ENCODE measurements around the gene SPATA2L. TPM values are rescaled to one million over a fixed set of nuclear protein-coding genes. Genes with fewer than 3 reads are reported as not detected.

The SPATA2L gene
- total and polyA plus RNA-seq, 2 of the 13 experiments (the other 11 are each of a cell fraction or from before 2014, with no cell fraction given), result 9.1 to 20.7 TPM

DNA sequence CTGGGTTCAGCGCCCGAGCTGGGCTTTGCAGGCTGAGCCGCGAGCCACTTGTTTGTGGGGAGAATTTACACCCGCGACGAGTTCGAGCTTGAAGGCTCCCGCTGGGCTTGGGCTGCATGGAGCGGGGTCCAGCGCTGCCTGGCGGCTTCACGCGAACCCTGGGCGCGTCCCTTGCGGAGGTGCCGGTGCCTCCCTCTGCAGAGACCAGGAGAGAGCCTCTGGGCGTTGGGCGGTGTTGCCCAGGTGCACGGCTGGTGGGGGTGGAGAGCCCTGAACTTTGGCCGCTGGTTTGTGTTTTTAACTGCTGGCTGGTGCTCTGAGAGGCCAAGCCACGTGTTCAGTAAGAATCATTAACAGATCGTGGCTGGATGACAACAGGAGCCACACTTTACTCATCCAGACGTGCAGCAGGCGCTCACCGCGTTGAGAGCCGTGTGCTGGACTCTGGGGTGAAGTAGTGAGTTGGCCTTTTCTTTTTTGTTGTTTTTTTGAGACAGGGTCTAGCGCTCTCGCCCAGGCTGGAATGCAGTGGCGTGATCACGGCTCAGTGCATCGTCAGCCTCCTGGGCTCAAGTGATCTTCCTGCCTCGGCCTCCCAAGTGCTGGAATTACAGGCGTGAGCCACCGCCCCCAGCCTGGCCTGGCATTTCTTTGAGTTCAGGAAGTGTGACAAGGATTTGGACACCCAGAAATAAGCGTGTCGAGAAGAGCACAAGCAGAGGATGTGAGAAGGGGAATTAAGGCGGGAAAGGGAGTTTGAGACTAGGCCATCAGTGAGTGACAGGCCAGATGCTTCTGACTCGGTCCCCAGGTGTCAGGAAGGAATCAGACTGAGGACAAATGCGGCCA lies 14.2 kb downstream of the SPATA2L start (continued):
- TF ChIP-seq, protein P1, sequence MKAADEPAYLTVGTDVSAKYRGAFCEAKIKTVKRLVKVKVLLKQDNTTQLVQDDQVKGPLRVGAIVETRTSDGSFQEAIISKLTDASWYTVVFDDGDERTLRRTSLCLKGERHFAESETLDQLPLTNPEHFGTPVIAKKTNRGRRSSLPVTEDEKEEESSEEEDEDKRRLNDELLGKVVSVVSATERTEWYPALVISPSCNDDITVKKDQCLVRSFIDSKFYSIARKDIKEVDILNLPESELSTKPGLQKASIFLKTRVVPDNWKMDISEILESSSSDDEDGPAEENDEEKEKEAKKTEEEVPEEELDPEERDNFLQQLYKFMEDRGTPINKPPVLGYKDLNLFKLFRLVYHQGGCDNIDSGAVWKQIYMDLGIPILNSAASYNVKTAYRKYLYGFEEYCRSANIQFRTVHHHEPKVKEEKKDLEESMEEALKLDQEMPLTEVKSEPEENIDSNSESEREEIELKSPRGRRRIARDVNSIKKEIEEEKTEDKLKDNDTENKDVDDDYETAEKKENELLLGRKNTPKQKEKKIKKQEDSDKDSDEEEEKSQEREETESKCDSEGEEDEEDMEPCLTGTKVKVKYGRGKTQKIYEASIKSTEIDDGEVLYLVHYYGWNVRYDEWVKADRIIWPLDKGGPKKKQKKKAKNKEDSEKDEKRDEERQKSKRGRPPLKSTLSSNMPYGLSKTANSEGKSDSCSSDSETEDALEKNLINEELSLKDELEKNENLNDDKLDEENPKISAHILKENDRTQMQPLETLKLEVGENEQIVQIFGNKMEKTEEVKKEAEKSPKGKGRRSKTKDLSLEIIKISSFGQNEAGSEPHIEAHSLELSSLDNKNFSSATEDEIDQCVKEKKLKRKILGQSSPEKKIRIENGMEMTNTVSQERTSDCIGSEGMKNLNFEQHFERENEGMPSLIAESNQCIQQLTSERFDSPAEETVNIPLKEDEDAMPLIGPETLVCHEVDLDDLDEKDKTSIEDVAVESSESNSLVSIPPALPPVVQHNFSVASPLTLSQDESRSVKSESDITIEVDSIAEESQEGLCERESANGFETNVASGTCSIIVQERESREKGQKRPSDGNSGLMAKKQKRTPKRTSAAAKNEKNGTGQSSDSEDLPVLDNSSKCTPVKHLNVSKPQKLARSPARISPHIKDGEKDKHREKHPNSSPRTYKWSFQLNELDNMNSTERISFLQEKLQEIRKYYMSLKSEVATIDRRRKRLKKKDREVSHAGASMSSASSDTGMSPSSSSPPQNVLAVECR (CRISPR knock-in tag; IDR thresholded peaks at IDR 0.05; ENCODE audit: borderline replicate concordance), result peak; percentile 97
- TF ChIP-seq ZNF33B (CRISPR knock-in tag; IDR thresholded peaks at IDR 0.05), result peak; percentile 97
- TF ChIP-seq, protein P2, sequence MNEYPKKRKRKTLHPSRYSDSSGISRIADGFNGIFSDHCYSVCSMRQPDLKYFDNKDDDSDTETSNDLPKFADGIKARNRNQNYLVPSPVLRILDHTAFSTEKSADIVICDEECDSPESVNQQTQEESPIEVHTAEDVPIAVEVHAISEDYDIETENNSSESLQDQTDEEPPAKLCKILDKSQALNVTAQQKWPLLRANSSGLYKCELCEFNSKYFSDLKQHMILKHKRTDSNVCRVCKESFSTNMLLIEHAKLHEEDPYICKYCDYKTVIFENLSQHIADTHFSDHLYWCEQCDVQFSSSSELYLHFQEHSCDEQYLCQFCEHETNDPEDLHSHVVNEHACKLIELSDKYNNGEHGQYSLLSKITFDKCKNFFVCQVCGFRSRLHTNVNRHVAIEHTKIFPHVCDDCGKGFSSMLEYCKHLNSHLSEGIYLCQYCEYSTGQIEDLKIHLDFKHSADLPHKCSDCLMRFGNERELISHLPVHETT (CRISPR knock-in tag; conservative IDR thresholded peaks at IDR 0.05), result peak; percentile 83; the same call in 1 of the 2 replicates
- TF ChIP-seq, protein P3, sequence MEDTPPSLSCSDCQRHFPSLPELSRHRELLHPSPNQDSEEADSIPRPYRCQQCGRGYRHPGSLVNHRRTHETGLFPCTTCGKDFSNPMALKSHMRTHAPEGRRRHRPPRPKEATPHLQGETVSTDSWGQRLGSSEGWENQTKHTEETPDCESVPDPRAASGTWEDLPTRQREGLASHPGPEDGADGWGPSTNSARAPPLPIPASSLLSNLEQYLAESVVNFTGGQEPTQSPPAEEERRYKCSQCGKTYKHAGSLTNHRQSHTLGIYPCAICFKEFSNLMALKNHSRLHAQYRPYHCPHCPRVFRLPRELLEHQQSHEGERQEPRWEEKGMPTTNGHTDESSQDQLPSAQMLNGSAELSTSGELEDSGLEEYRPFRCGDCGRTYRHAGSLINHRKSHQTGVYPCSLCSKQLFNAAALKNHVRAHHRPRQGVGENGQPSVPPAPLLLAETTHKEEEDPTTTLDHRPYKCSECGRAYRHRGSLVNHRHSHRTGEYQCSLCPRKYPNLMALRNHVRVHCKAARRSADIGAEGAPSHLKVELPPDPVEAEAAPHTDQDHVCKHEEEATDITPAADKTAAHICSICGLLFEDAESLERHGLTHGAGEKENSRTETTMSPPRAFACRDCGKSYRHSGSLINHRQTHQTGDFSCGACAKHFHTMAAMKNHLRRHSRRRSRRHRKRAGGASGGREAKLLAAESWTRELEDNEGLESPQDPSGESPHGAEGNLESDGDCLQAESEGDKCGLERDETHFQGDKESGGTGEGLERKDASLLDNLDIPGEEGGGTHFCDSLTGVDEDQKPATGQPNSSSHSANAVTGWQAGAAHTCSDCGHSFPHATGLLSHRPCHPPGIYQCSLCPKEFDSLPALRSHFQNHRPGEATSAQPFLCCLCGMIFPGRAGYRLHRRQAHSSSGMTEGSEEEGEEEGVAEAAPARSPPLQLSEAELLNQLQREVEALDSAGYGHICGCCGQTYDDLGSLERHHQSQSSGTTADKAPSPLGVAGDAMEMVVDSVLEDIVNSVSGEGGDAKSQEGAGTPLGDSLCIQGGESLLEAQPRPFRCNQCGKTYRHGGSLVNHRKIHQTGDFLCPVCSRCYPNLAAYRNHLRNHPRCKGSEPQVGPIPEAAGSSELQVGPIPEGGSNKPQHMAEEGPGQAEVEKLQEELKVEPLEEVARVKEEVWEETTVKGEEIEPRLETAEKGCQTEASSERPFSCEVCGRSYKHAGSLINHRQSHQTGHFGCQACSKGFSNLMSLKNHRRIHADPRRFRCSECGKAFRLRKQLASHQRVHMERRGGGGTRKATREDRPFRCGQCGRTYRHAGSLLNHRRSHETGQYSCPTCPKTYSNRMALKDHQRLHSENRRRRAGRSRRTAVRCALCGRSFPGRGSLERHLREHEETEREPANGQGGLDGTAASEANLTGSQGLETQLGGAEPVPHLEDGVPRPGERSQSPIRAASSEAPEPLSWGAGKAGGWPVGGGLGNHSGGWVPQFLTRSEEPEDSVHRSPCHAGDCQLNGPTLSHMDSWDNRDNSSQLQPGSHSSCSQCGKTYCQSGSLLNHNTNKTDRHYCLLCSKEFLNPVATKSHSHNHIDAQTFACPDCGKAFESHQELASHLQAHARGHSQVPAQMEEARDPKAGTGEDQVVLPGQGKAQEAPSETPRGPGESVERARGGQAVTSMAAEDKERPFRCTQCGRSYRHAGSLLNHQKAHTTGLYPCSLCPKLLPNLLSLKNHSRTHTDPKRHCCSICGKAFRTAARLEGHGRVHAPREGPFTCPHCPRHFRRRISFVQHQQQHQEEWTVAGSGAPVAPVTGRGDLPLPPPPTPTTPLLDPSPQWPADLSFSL (CRISPR knock-in tag; IDR thresholded peaks at IDR 0.05), result peak; percentile 53; the same call in 1 of the 2 replicates
- TF ChIP-seq REPIN1 (CRISPR knock-in tag; IDR thresholded peaks at IDR 0.05; ENCODE audit: borderline replicate concordance, low read depth), result peak; percentile 100
- TF ChIP-seq, protein P4, sequence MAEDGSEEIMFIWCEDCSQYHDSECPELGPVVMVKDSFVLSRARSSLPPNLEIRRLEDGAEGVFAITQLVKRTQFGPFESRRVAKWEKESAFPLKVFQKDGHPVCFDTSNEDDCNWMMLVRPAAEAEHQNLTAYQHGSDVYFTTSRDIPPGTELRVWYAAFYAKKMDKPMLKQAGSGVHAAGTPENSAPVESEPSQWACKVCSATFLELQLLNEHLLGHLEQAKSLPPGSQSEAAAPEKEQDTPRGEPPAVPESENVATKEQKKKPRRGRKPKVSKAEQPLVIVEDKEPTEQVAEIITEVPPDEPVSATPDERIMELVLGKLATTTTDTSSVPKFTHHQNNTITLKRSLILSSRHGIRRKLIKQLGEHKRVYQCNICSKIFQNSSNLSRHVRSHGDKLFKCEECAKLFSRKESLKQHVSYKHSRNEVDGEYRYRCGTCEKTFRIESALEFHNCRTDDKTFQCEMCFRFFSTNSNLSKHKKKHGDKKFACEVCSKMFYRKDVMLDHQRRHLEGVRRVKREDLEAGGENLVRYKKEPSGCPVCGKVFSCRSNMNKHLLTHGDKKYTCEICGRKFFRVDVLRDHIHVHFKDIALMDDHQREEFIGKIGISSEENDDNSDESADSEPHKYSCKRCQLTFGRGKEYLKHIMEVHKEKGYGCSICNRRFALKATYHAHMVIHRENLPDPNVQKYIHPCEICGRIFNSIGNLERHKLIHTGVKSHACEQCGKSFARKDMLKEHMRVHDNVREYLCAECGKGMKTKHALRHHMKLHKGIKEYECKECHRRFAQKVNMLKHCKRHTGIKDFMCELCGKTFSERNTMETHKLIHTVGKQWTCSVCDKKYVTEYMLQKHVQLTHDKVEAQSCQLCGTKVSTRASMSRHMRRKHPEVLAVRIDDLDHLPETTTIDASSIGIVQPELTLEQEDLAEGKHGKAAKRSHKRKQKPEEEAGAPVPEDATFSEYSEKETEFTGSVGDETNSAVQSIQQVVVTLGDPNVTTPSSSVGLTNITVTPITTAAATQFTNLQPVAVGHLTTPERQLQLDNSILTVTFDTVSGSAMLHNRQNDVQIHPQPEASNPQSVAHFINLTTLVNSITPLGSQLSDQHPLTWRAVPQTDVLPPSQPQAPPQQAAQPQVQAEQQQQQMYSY (CRISPR knock-in tag; IDR thresholded peaks at IDR 0.05), result peak; percentile 81
- TF ChIP-seq ETV6 (CRISPR knock-in tag; conservative IDR thresholded peaks at IDR 0.05), result peak; percentile 77; the same call in 1 of the 2 replicates
